NB4 (cell line): ENCODE results near the gene IFIH1.

Source experiments
- CTCF ChIP-seq: IDR thresholded peaks from one replicate; pipeline ENCODE4 v1.5.1; 2012; ENCODE audit warnings: low read depth, low read length
- POLR2A ChIP-seq: IDR thresholded peaks from 2 replicates; pipeline ENCODE4 v1.6.1; 2011; ENCODE audit warnings: mild to moderate bottlenecking; ENCODE audit not compliant: insufficient read length; ENCODE audit errors: extremely low read depth

GRCh38 chr2:162244541-162245031 lies 73.9 kb downstream of the IFIH1 start:
- TF ChIP-seq POLR2A = no peak
- no peak for TF ChIP-seq CTCF
